Lower leg skin (tissue), 3 donors: ENCODE results near the gene HNF4A.

ENCODE experiments used
- CTCF ChIP-seq, 3 donors: fragments of 450-650 bp; IDR thresholded peaks; one replicate each; pipeline ENCODE4 v1.5.1; 2016; ENCODE audit warnings: antibody characterized with exemption in 3 of 3, mild to moderate bottlenecking in 3 of 3, moderate library complexity in 2 of 3
- POLR2A ChIP-seq, 2 donors: fragments of 450-650 bp; IDR thresholded peaks; one replicate each; pipeline ENCODE4 v1.6.1; 2016 to 2017; ENCODE audit warnings: antibody characterized with exemption in 2 of 2, mild to moderate bottlenecking in 1 of 2, moderate library complexity in 1 of 2

DNA sequence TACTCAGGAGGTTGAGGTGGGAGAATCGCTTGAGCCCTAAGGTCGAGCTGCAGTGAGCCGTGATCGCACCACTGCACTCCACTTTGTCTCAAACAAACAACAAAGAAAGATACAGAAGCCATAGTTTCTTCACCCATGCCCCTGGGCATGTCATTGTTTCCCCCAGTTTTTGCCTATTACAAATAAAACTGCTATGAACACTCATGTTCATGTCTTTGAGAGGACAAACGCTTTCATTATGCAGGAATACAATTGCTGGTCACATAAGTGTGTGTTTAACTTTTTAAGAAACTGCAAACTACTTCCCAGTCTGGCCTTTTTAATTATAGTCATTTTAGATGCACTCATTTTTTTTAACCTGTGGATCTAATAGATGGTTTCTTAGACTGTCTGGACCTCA is 108.0 kb downstream of the HNF4A start:
- TF ChIP-seq CTCF (IDR thresholded peaks at IDR 0.05) (no peak), POLR2A (IDR thresholded peaks at IDR 0.05) (no peak)
